Brain pericyte (primary cell): Measurements from ENCODE around the gene NOD1.

Source experiments
- DNase-seq: peaks from one replicate; pipeline ENCODE4 v3.0.0-alpha.2; 2012; ENCODE audit warnings: low read depth, low spot score

Gene NOD1

GRCh38 chr7:30450240-30450982, 28.2 kb downstream of the NOD1 start:
- no peak for DNase-seq

GRCh38 chr7:30448461-30449189, 30.0 kb downstream of the NOD1 start:
- no peak for DNase-seq

- DNase-seq: no peak
Measured at GRCh38 chr7:30447466-30447865, 31.1 kb downstream of the NOD1 start.

GRCh38 chr7:30446266-30446665, 32.3 kb downstream of the NOD1 start:
- DNase-seq: no peak

GRCh38 chr7:30445770-30446169, 32.8 kb downstream of the NOD1 start:
- no peak for DNase-seq

GRCh38 chr7:30437823-30438574, 40.6 kb downstream of the NOD1 start:
- DNase-seq: no peak

- DNase-seq: no peak
Measured at GRCh38 chr7:30436518-30436917, 42.1 kb downstream of the NOD1 start.

- no peak for DNase-seq
Measured at GRCh38 chr7:30436046-30436445, 42.5 kb downstream of the NOD1 start.

GRCh38 chr7:30434140-30434799, 44.3 kb downstream of the NOD1 start:
- DNase-seq: no peak

- DNase-seq: no peak
Measured at GRCh38 chr7:30433506-30433905, 45.1 kb downstream of the NOD1 start.

- DNase-seq: no peak
Measured at GRCh38 chr7:30433082-30433481, 45.5 kb downstream of the NOD1 start.

- DNase-seq: no peak
Measured at GRCh38 chr7:30430777-30431176, 47.8 kb downstream of the NOD1 start.

GRCh38 chr7:30430276-30430675, 48.3 kb downstream of the NOD1 start:
- no peak for DNase-seq

- DNase-seq: no peak
Measured at GRCh38 chr7:30429156-30429530, 49.4 kb downstream of the NOD1 start.

- DNase-seq: no peak
Measured at GRCh38 chr7:30428246-30429155, 50.1 kb downstream of the NOD1 start.

- DNase-seq: no peak
Measured at GRCh38 chr7:30427296-30428070, 51.1 kb downstream of the NOD1 start.

- DNase-seq: no peak
Measured at GRCh38 chr7:30424506-30424905, 54.1 kb downstream of the NOD1 start.

- no peak for DNase-seq
Measured at GRCh38 chr7:30423788-30424505, 54.6 kb downstream of the NOD1 start.

- DNase-seq: no peak
Measured at GRCh38 chr7:30422922-30423321, 55.7 kb downstream of the NOD1 start.
